HFF-Myc (cell line): ENCODE data around the gene MMP25.
"Not testable (repeated sequence)": the region's sequence is repeated elsewhere in the genome, so short reads cannot be mapped to it uniquely, and the experiment has no call there.

Experiments
- DNase-seq: peaks from one replicate; pipeline ENCODE4 v3.0.0-alpha.2; 2011; ENCODE audit warnings: low read depth; ENCODE audit errors: extremely low read depth
- H3K4me3 ChIP-seq: replicated peaks from 2 replicates; pipeline ENCODE4 v1.5.1; 2011; ENCODE audit warnings: low read depth, mild to moderate bottlenecking, control low read depth, low read length
- TF ChIP-seq, protein P1 (sequence below): IDR thresholded peaks from 2 replicates; pipeline ENCODE4 v1.5.1; 2012; ENCODE audit warnings: mild to moderate bottlenecking, low read depth, low read length, control low read depth; ENCODE audit errors: missing control alignments

The MMP25 gene

DNA sequence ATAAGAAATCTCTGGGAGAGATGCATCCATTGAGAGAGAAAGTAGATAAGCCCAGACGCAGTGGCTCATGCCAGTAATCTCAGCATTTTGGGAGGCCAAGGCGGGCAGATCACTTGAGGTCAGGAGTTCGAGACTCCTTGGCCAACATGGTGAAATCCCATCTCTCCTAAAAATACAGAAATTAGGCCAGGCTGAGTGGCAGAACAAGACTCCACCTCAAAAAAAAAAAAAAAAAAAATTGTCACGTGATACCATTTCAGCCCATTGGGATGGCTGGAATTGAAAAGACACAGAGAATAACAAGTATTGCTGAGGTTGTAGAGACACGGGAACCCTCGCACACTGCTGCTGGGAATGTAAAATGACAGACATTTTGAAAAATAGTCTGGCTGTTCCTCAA, 16.2 kb downstream of the MMP25 start:
- DNase-seq: no peak
- H3K4me3 ChIP-seq: no peak overlapping the region
- TF ChIP-seq, protein P1, sequence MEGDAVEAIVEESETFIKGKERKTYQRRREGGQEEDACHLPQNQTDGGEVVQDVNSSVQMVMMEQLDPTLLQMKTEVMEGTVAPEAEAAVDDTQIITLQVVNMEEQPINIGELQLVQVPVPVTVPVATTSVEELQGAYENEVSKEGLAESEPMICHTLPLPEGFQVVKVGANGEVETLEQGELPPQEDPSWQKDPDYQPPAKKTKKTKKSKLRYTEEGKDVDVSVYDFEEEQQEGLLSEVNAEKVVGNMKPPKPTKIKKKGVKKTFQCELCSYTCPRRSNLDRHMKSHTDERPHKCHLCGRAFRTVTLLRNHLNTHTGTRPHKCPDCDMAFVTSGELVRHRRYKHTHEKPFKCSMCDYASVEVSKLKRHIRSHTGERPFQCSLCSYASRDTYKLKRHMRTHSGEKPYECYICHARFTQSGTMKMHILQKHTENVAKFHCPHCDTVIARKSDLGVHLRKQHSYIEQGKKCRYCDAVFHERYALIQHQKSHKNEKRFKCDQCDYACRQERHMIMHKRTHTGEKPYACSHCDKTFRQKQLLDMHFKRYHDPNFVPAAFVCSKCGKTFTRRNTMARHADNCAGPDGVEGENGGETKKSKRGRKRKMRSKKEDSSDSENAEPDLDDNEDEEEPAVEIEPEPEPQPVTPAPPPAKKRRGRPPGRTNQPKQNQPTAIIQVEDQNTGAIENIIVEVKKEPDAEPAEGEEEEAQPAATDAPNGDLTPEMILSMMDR: no peak

DNA sequence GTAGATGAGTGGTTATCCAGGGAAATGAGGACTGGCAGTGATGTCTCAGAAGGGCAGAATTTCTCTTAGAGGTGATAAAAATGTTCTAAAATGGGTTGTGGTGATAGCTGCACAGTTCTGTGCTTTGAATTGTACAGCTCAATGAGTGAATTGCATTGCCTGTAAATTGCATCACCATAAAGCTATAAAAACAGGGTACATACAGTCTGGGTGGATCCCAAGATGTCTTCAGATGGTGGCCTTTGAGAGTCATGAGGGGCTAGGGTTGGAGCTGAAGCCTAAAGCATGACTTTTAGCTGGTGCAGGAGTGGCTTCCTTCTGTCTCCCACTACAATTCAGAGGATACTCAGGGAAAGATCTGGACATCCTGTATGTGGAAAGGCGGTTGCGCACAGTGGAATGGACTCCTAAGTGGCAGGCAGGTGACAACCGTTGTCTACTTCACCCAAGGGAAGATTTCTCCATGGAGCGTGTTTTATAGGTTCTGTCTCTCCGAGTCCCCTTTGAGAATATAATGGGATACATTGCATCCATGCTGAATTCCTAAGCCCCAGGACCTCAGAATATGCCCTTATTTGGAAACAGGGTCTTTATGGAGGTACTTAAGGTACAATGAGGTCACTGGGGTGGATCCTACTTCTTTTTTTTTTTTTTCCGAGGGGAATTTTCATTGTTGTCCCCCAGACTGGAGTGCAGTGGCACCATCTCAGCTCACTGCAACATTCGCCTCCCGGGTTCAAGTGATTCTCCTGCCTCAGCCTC, 17.4 kb downstream of the MMP25 start:
- TF ChIP-seq, protein P1: no peak
- no peak overlapping the region for H3K4me3 ChIP-seq
- DNase-seq: no peak

DNA sequence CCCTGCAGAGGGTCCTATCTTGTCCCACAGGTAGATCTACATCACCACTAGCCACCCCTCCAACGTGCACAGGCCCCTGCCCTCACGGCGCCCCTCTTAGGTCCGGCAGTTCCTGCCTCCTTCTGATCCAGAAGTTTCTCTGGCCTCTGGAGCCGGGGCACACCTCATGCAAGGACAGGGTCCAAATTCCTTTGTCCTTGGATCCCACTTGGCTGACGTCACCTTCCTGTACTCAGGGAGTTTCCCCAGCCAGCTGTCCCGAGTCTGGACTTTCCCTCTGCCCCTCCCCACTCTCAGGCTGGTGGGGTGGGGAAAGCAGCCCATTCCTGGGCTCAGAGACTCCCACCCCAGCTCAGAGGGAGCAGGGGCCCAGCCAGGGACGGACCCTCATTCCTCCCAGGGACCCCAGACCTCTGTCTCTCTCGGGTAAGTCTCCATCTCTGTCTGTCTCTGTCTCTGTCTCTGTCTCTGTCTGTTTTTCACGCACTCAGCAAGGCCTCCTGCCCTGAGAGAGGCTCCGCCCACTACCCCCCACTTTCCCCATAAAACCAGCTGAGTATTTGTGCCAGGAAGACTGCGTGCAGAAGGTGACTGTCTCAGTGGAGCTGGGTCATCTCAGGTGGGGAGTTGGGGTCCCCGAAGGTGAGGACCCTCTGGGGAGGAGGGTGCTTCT, 18.8 kb downstream of the MMP25 start, which contains the start of gene IL32:
TSS of gene IL32 (plus strand) at position 572 of the 673 bp plus-strand sequence. CDS start 172 bp downstream, outside the sequence.
- H3K4me3 ChIP-seq: peak within 1 kb of the TSS; percentile 30
- TF ChIP-seq, protein P1: no peak
- DNase-seq: peak; percentile 36

DNA sequence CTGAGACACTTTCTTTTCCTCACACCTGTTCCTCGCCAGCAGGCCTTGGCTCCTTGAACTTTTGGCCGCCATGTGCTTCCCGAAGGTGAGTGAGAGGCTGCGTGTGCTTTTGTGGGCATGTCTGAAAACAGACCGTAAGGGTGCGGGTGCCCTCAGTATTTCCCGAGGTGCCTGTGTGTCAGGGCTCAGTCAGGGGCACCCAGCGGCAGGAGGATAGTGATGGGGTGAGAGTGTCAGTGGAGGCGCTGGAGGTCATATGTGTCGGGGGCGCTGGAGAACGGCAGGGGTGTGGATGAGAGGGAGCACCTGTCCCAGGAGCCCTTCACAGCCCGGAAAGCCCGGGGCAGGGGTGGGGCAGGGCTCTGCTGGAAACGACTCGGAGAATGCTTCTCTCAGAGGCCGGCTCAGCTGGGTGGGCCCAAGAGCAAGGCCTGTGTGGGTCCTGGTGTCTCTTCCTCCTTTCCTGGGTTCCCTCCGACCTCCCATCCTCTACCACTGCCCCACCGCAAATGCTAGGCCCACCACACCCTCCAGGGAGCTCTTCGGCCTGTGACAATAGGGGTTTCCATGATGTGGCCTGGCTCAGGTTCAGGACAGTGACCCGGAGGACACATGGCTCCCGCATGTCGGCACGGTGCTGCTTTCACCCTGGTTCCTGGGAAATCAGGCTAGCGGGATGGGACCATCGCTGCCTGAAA, 19.5 kb downstream of the MMP25 start:
- TF ChIP-seq, protein P1: no peak
- no peak for DNase-seq
- H3K4me3 ChIP-seq: peak overlapping the region; percentile 30

DNA sequence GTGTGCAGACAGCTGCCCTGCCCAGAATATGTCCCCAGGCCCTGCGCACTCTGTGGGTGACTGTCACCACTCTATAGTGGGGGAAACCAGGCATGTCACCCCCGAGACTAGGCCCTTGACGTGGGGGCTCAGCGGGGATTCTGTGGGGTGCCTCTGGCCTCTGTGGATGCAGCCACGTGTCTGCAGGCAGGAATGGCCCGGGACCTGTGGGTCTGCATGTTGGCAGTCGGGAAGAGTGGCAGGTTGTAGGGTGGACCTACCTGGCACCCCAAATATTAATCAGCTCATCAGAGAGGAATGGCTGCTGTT, 20.0 kb downstream of the MMP25 start:
- no peak for DNase-seq
- H3K4me3 ChIP-seq: peak overlapping the region; percentile 30; the same call in 1 of the 2 replicates
- TF ChIP-seq, protein P1: no peak

DNA sequence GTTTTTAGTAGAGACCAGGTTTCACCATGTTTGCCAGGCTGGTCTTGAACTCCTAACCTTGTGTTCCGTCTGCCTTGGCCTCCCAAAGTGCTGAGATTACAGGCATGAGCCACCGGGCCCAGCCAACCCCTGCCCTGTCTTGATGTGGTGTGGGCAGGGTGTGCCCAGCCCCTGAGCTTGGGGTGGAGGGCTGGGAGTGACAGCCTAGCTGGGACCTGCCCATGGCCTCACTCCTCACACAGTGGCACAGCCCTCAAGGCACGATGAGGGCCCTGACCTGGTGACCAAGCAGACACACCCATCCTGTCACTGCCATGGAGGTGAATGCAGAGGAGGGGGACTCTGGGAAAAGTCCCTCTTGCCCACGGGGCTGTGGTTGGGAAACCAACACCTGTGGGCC, 22.1 kb downstream of the MMP25 start:
- no peak for DNase-seq
- TF ChIP-seq, protein P1: no peak
- H3K4me3 ChIP-seq: no peak overlapping the region

DNA sequence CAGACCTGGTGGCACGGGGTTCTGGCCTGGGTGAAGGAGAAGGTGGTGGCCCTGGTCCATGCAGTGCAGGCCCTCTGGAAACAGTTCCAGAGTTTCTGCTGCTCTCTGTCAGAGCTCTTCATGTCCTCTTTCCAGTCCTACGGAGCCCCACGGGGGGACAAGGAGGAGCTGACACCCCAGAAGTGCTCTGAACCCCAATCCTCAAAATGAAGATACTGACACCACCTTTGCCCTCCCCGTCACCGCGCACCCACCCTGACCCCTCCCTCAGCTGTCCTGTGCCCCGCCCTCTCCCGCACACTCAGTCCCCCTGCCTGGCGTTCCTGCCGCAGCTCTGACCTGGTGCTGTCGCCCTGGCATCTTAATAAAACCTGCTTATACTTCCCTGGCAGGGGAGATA, 22.8 kb downstream of the MMP25 start:
- DNase-seq, H3K4me3 ChIP-seq: not testable (repeated sequence)
